Heart right ventricle (tissue), 16 donors: ENCODE measurements around the gene OR13G1. TPM values are rescaled to one million over a fixed set of nuclear protein-coding genes. Genes with fewer than 3 reads are reported as not detected.

Experiments used
- ATAC-seq, 8 donors: fragments of 200-7000 bp; cut with Tn5 transposase; one replicate each; pipeline ENCODE4 v1.9.1; 2020; ENCODE audit warnings: mild to moderate bottlenecking in 8 of 8, moderate library complexity in 8 of 8, moderate number of reproducible peaks in 1 of 8
- DNase-seq, 2 donors: peaks; one replicate each; pipeline ENCODE4 v3.0.0-alpha.2; 2020
- H3K27ac ChIP-seq, 10 donors: fragments of 200-600 bp; sonication (generic) in 2 of 10; one replicate each; pipeline versions ENCODE4 v1.5.0 to v1.8.0; 2020 to 2022; ENCODE audit warnings: mild to moderate bottlenecking in 3 of 10
- H3K27me3 ChIP-seq, 7 donors: fragments of 200-600 bp; one replicate each; pipeline ENCODE4 v1.8.0; 2021 to 2022; ENCODE audit warnings: mild to moderate bottlenecking in 2 of 7
- H3K36me3 ChIP-seq, 9 donors: fragments of 200-600 bp; sonication (generic) in 1 of 9; one replicate each; pipeline versions ENCODE4 v1.5.0 to v1.8.0; 2020 to 2022; ENCODE audit warnings: mild to moderate bottlenecking in 2 of 9
- H3K4me1 ChIP-seq, 9 donors: fragments of 200-600 bp; sonication (generic) in 1 of 9; one replicate each; pipeline versions ENCODE4 v1.5.0 to v1.8.0; 2020 to 2022; ENCODE audit warnings: mild to moderate bottlenecking in 4 of 9
- H3K4me3 ChIP-seq, 10 donors: fragments of 200-600 bp; sonication (generic) in 2 of 10; one replicate each; pipeline versions ENCODE4 v1.5.0 to v1.8.0; 2020 to 2022; ENCODE audit warnings: mild to moderate bottlenecking in 7 of 10, moderate library complexity in 2 of 10
- H3K9me3 ChIP-seq, 11 donors: fragments of 200-600 bp in 10 of 11; sonication (generic) in 2 of 11; one replicate each; pipeline versions ENCODE4 v1.5.0 to v1.8.0; 2013 to 2022; ENCODE audit warnings: mild to moderate bottlenecking in 2 of 11, control low read depth in 1 of 11, moderate library complexity in 1 of 11
- CTCF ChIP-seq, 9 donors: fragments of 200-600 bp; sonication (generic) in 2 of 9; IDR thresholded peaks; one replicate each; pipeline versions ENCODE4 v1.5.0 to v1.8.0; 2021 to 2022; ENCODE audit warnings: antibody characterized with exemption in 9 of 9, mild to moderate bottlenecking in 5 of 9, moderate library complexity in 1 of 9
- WGBS, 2 donors: extraction: QIAGEN DNeasy Blood & Tissue Kit; methylation state at CpG; one replicate each; pipeline ENCODE4 v1.1.7; 2013; ENCODE audit warnings: inconsistent platforms in 1 of 2; 5-methylcytosine and 5-hydroxymethylcytosine counted together
- intact Hi-C, 10 donors: fragments of 100-400 bp; cut with DNase I; formaldehyde crosslinking; loops; one replicate each; pipeline versions ENCODE4 v1.11.1 to v1.14.2; 2022
- polyA plus RNA-seq, 2 donors: library from polyadenylated mRNA; stranded (reverse); fragments of 200-250 nt; gene quantifications; one replicate each; pipeline ENCODE4 v1.2.3, GENCODE V29; 2013
- total RNA-seq, 10 donors: library from RNA; stranded (reverse); fragmentation: NEBNext Ultra II Directional in 3 of 10; extraction: Animal tissue kit (Norgen Biotek cat#: 25700) in 3 of 10; gene quantifications; one replicate each; pipeline versions ENCODE4 v1.2.1 to v1.2.4, GENCODE V29; 2021 to 2023
- donor health status: Arrhythmogenic right ventricular cardiomyopathy.
- donor health status: ischemic (EF 13 %, LVEDD 7.1; RV severe dilation, severe dysfunction).
- donor health status: healthy with polysubstance abuse.
- donor health status: DM: no; HTN: yes; CAD: no.
- donor health status: DM: no; HTN: no; CAD: no.
- donor health status: ischemic (EF 25% LVEDD 6.9; RV normal size, moderate dysfunction).
- donor health status: ischemic (EF 25% LVEDD 5.7; RV mildly dilated, moderate dysfunction).
- donor health status: healthy.
- donor health status: DM: yes; HTN: yes; CAD: no.
- donor health status: Ischemic cardiomyopathy.
- donor health status: ischemic (EF 35%, LVEDD 5.7; RV mildly dilated, moderate dysfunction).
- donor health status: nonischemic (EF 11% LVEDD 7.7; RV severe dilation, severe dysfunction).
- donor health status: DM: yes; HTN: yes; CAD: no.
- donor health status: PGD.
- donor health status: ischemic (EF 29% LVEDD 5.4; RV normal size, mild dysfunction).
- donor health status: nonischemic (EF 23%, LVEDD 6.1; RV moderate dilation, normal function).

OR13G1 gene
- total and polyA plus RNA-seq, 12 donors = not detected

- Histone ChIP-seq H3K27me3 (no peaks in the 10 kb centered on the region), H3K36me3 (no peaks in the 10 kb centered on the region), H3K4me3 (no peak overlapping the region), H3K27ac (no peak overlapping the region), H3K9me3 (peaks cover 0 to 10% (median 0%) of the 10 kb centered on the region in 11 donors), H3K4me1 (no peaks in the 10 kb centered on the region)
- DNase-seq = no peak
- intact Hi-C loops = no loop called here
- ATAC-seq = no peak
- WGBS, 2 donors = 43 to 60% methylated on average over 1 of the region's 1 CpG
- no peak for TF ChIP-seq CTCF (IDR thresholded peaks at IDR 0.05)
Observed at GRCh38 chr1:247701338-247701737, 21.8 kb upstream of the OR13G1 start.

GRCh38 chr1:247681288-247681897 is 1.9 kb upstream of the OR13G1 start:
- DNase-seq (peak in 1 of 2 donors; percentile 5), ATAC-seq (no peak)
- no peak overlapping the region for H3K27ac ChIP-seq
- peaks cover 0 to 3% (median 0%) of the 10 kb centered on the region in 11 donors for H3K9me3 ChIP-seq
- no peaks in the 10 kb centered on the region for H3K36me3 ChIP-seq
- no peaks in the 10 kb centered on the region for H3K27me3 ChIP-seq
- peak in 8 of 9 donors; percentile 16 to 76 (median 51) for TF ChIP-seq CTCF (IDR thresholded peaks at IDR 0.05)
- whole genome bisulfite sequencing, 2 donors = 30 to 31% methylated on average over 7 of the region's 7 CpGs
- intact Hi-C loops = no loop called here
- no peaks in the 10 kb centered on the region for H3K4me1 ChIP-seq
- no peak overlapping the region for H3K4me3 ChIP-seq

- no peak overlapping the region for H3K4me3 ChIP-seq
- no peak overlapping the region for H3K27ac ChIP-seq
- WGBS, 2 donors = 85 to 91% methylated on average over 4 of the region's 4 CpGs
- no peaks in the 10 kb centered on the region for H3K4me1 ChIP-seq
- H3K9me3 ChIP-seq = peaks cover 0 to 3% (median 0%) of the 10 kb centered on the region in 11 donors
- H3K36me3 ChIP-seq = no peaks in the 10 kb centered on the region
- intact Hi-C loops = no loop called here
- DNase-seq (no peak), ATAC-seq (no peak)
- H3K27me3 ChIP-seq = no peaks in the 10 kb centered on the region
- no peak for TF ChIP-seq CTCF (IDR thresholded peaks at IDR 0.05)
Observed at GRCh38 chr1:247680171-247680570, 632 bp upstream of the OR13G1 start.

- intact Hi-C loops = no loop called here
- no peak for ATAC-seq
Observed at GRCh38 chr1:247669225-247669624, 10.3 kb downstream of the OR13G1 start.

More at GRCh38 chr1:247669225-247669624, 10.3 kb downstream of the OR13G1 start:
- H3K4me1 ChIP-seq = no peaks in the 10 kb centered on the region
- DNase-seq = no peak
- WGBS, 2 donors = 22 to 24% methylated on average over 1 of the region's 1 CpG
- H3K27ac ChIP-seq = no peak overlapping the region
- H3K4me3 ChIP-seq = no peak overlapping the region
- peaks cover 0 to 14% (median 5%) of the 10 kb centered on the region in 11 donors for H3K9me3 ChIP-seq
- no peak for TF ChIP-seq CTCF (IDR thresholded peaks at IDR 0.05)
- no peaks in the 10 kb centered on the region for H3K36me3 ChIP-seq
- H3K27me3 ChIP-seq = no peaks in the 10 kb centered on the region
